Activated T-cell treated with anti-CD3 and anti-CD28 coated beads for 48 hours (primary cell): ENCODE results near the gene CUBN.
A peak's percentile ranks its signal among the peaks of the same experiment; 100 is the strongest.

Source experiments
- DNase-seq: peaks from one replicate; pipeline ENCODE4 v3.0.0-alpha.2; 2020; ENCODE audit warnings: low read depth

Gene CUBN

GRCh38 chr10:17129741-17130140 lies at the start of gene CUBN:
Gene CUBN (minus strand): TSS chr10:17129811. CDS start chr10:17129765, 46 bp downstream.
- DNase-seq: no peak

- no peak for DNase-seq
These were observed 49.4 kb upstream of the CUBN start for GRCh38 chr10:17179002-17179401.

GRCh38 chr10:17178006-17178405 lies 48.4 kb upstream of the CUBN start:
- no peak for DNase-seq

- no peak for DNase-seq
These were observed 47.4 kb upstream of the CUBN start for GRCh38 chr10:17177014-17177413.

GRCh38 chr10:17176091-17176490 lies 46.5 kb upstream of the CUBN start:
- no peak for DNase-seq

- no peak for DNase-seq
These were observed 45.9 kb upstream of the CUBN start for GRCh38 chr10:17175551-17175950.

GRCh38 chr10:17174626-17175025 lies 45.0 kb upstream of the CUBN start:
- no peak for DNase-seq

- no peak for DNase-seq
These were observed 41.6 kb upstream of the CUBN start for GRCh38 chr10:17171141-17171641.

- no peak for DNase-seq
These were observed 40.2 kb upstream of the CUBN start for GRCh38 chr10:17169803-17170202.

GRCh38 chr10:17166699-17167098 lies 37.1 kb upstream of the CUBN start:
- no peak for DNase-seq

- no peak for DNase-seq
These were observed 33.2 kb upstream of the CUBN start for GRCh38 chr10:17162828-17163227.

GRCh38 chr10:17161775-17162174 lies 32.2 kb upstream of the CUBN start:
- DNase-seq: no peak

GRCh38 chr10:17157024-17157423 lies 27.4 kb upstream of the CUBN start:
- DNase-seq: no peak

GRCh38 chr10:17155826-17156225 lies 26.2 kb upstream of the CUBN start:
- DNase-seq: no peak

- DNase-seq: no peak
These were observed 24.5 kb upstream of the CUBN start for GRCh38 chr10:17154116-17154515.

GRCh38 chr10:17153321-17153720 lies 23.7 kb upstream of the CUBN start:
- DNase-seq: no peak

- DNase-seq: no peak
These were observed 22.1 kb upstream of the CUBN start for GRCh38 chr10:17151716-17152115.

GRCh38 chr10:17147884-17148489 lies 18.4 kb upstream of the CUBN start:
- DNase-seq: no peak

GRCh38 chr10:17146892-17147291 lies 17.3 kb upstream of the CUBN start:
- DNase-seq: no peak

- DNase-seq: no peak
These were observed 15.6 kb upstream of the CUBN start for GRCh38 chr10:17145239-17145638.

GRCh38 chr10:17144757-17145156 lies 15.1 kb upstream of the CUBN start:
- DNase-seq: peak; percentile 50

GRCh38 chr10:17144032-17144431 lies 14.4 kb upstream of the CUBN start:
- DNase-seq: no peak

GRCh38 chr10:17143055-17143690 lies 13.6 kb upstream of the CUBN start:
- DNase-seq: no peak
